GM19395 (cell line): ENCODE data around the gene RGS9.

ENCODE experiments used
- ATAC-seq: cut with Tn5 transposase; IDR thresholded peaks from one replicate; pipeline ENCODE4 v1.9.1; 2021; ENCODE audit warnings: mild to moderate bottlenecking, moderate library complexity; ENCODE audit not compliant: unreplicated experiment

Gene RGS9

GRCh38 chr17:65243838-65244625 lies 106.9 kb downstream of the RGS9 start:
- no peak for ATAC-seq

DNA sequence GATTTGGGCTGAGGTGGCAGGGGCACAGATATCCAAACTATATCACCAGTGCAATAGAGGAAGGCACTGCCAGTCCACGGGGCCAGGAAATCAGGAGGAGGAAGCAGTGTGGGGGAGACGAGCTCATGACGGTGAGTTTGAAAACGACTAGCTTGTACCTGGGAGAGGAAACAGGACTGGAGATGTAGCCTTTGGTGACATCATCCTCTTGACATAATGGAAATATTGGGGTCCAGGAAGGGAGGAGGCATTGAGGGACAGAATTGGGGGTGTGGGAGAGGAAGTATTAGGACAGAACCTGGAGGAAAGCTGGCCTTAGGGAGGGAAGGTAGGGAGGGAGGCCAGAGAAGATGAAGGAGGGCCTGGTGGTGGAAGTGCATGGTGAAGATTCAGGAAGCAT lies 109.1 kb downstream of the RGS9 start:
- ATAC-seq = no peak

- no peak for ATAC-seq
These were observed 112.6 kb downstream of the RGS9 start for GRCh38 chr17:65249774-65250173.

GRCh38 chr17:65254166-65254565 lies 117.0 kb downstream of the RGS9 start:
- ATAC-seq = no peak

- no peak for ATAC-seq
These were observed 122.1 kb downstream of the RGS9 start for GRCh38 chr17:65259281-65259680.

DNA sequence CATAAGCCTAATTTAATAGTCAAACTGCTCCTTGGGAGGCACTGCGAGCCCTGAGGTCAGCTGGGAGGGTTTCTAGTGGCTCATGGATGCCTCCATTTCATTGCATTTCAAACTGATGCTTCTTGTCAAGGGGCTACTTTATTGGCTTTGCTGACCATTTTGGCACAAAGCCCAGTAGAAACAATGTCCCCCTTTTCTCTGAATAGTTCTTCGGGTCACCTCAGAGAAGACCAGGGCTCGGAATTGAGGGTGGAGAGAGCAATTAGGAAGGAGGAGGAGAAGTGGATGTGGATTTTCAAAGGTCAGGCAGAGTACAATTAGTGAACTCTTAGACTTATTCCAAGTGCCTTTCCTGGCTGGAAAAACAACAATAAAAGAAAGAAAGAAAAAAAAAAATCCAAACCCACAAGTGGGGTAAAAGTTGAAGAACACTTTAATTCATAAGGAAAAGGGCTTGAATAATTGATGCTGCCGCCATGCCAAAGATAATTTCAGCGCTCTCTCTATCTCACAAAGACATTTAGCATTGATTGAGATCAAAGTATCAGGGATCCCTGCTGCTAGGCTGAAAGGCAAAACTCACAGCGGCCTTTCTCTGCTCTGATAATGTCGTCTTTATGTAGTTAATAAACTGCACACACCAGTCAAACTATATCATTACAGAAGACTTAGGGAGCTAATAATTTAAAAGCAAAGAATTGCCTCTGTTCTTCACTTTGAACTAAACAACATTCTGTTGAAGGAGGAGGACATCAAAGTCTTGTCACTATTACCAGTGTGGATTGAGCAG lies 122.7 kb downstream of the RGS9 start:
- ATAC-seq = no peak

DNA sequence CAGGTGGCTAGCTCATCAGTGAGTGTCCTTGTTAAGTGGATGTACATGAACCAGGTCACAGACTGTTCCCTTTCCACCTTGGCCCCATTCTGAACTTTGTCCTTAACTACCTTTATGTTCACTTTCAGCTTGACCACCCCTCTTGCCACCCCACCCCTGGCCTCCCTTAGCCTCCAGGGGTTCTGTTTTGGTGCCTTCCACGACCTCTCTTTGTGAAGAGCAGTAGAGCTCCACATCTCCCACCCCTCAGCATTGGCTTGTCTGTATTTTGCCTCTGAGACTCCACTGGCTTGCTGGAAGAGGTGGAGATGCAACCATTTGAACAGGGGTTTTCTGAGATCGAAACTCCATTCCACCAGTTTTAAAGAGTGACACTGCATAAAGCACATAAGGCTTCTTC lies 123.5 kb downstream of the RGS9 start:
- ATAC-seq = no peak

GRCh38 chr17:65261152-65261551 lies 124.0 kb downstream of the RGS9 start:
- no peak for ATAC-seq

- ATAC-seq = no peak
These were observed 124.8 kb downstream of the RGS9 start for GRCh38 chr17:65261682-65262636.

DNA sequence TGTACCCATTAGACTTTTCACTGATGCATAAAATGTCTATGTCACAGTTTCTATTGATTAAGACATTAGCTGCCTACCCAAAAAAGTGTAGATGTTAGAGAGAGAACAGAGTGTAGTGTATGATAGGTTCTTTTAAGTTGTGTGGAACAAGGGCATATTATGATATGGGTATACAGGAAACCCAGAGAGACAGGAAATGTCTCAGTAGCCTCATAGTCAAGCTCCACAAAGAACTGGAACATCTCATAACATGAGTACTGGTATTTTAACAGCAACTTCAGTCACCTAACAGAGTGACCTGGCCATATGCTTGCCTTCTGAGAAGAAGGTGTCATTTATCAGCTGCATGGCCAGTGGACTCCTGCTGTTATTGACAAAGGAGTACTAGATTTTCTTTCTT lies 128.1 kb downstream of the RGS9 start:
- ATAC-seq = no peak

GRCh38 chr17:65268832-65269231 lies 131.7 kb downstream of the RGS9 start:
- ATAC-seq = no peak

DNA sequence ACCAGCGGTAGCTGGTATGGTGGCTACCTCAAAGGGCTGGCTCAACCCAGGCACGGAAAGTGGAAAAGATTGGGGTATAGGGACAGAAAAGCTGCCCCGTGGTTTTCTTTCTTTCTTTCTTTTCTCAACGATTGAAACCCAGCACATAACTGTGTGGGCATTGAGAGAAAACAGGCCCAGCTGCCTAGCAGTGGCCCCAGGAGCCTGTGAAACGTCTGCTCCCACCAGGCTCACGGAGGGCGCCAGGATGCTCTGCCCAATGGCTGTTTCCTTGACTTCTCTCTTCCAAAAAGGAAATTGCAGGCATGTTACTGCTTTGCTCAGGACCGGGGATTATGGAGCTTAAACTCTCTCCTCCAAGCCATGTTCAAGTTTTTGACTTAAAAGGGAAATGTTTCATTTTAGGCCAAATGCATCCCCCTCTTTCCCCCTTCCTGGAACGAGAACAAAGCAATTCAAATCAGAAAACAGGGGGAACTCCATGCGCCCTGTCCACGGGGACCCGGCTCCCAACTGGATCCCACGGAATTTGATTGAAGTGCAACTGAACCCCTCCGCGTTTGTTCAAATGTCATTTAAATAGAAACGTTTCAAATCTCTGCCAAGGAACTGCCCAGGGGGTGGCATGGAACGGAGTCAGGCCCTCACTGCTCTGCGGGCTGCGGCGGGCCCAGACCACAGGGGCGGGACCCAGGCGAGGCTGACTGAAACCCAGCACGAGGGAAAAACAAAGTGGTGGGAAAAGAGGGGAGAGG lies 133.5 kb downstream of the RGS9 start:
- ATAC-seq = no peak

- ATAC-seq = no peak
These were observed 134.1 kb downstream of the RGS9 start for GRCh38 chr17:65271296-65271695.
